ENCODE data around the gene EFCAB7.
A peak's percentile ranks its signal among the peaks of the same experiment; 100 is the strongest.
"Not testable (repeated sequence)": the region's sequence is repeated elsewhere in the genome, so short reads cannot be mapped to it uniquely, and the experiment has no call there.

EFCAB7 gene

GRCh38 chr1:63555480-63555879 is 32.2 kb downstream of the EFCAB7 start:
- no peak for DNase-seq

DNA sequence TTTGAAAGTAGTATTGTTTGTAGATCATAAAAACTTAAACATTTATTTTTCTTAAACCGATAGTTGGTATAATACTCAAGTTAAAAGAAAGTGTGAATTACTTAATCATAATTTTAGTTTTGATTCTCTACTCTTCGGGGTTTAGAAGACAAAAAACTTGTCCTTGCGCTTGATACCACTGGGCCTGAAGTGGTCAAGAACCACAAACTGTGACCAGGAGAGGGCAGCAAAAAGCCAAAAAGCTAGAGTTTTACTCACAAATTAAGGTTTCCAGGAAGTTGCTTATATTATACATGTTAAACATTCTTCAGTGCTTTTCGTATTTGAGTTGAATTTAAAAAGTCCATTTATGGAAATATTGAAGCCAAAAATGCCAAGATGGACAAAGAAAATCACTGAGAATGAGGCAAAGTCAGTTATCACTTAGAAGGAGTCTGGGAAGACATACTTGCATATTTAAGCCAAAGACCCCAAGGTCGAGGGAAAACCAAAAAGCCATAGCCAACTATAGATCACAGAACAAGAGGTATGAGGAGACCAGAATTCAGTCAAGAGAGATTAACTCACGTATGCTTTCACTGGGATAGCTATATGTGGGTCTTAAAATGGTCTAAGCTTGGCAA is 34.2 kb downstream of the EFCAB7 start:
- DNase-seq: peak; percentile 30

DNA sequence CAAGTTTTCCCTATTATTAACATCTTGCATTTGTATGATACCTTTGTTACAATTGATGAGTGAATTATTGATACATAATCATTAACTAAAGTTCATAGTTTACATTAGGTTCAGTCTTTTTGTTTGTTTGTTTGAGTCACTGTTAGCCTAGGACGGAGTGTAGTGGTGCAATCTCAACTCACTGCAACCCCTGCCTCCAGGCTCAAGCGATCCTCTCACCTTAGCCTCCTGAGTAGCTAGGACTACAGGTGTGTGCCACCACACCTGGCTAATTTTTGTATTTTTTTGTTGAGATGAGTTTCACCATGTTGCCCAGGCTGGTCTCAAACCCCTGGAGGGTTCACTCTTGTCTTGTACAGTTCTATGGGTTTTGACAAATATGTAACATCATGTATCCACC is 36.0 kb downstream of the EFCAB7 start:
- no peak for DNase-seq

DNA sequence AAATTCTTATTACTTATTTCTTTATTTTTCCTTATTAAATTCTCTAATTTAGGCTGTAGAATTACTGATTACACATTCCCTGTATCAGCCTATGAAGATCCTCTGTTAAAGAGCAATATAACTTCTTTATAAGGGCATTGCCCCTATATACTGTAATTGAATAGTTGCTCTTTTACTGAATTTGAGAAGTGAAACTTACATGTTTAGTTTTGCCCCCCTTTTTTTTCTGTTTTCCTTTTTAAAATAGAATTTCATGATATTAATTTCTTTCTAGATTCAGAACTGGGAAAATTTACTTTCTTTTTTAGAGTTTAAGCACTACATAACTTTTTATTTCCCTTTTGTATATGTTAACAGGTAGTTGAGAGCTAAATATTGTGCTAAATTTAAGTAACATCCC is 40.4 kb downstream of the EFCAB7 start:
- no peak for DNase-seq

- DNase-seq: no peak
Measured at GRCh38 chr1:63569068-63569467, 45.7 kb downstream of the EFCAB7 start.

DNA sequence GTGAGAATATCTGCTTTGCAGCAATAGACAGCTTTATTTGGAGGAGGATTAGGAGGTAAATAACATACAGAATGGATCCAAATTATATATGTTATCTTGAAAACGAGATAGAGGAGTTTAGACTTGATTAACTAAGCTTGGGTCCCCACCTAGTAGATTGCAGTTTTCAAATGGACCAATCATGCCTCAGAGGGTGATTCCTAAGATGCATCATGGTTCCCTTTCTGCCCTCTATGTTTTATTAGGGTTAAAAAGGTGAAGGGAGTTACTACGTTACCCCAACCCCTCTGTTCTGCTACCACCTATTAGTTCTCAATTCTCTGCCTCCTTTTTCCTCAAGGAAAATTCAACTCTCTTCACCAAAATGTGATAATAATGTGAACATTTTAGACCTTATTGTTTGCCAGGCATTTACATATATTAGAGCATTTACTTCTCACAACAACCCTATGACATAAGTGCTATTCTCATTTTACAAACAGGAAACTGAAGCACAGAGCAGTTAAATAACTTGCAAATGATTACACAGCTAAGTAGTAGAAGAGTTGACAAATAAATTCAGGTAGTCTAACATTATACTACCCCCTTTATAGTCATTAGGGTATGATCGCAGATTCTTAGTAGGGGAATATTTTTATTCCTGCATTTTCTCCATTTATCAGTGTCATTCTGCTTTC is 46.5 kb downstream of the EFCAB7 start:
- DNase-seq: no peak

DNA sequence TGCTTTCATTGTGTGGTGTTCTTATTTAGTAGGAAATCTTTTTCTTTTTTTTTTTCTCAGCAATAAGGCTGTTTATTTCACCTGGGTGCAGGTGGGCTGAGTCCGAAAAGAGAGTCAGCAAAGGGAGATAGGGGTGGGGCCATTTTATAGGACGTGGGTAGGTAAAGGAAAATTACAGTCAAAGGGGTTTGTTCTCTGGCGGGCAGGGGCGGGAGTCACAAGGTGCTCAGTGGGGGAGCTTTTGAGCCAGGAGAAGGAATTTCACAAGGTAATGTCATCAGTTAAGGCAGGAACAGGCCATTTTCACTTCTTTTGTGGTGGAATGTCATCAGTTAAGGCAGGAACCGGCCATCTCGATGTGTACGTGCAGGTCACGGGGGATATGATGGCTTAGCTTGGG is 49.4 kb downstream of the EFCAB7 start:
- not testable (repeated sequence) for DNase-seq

DNA sequence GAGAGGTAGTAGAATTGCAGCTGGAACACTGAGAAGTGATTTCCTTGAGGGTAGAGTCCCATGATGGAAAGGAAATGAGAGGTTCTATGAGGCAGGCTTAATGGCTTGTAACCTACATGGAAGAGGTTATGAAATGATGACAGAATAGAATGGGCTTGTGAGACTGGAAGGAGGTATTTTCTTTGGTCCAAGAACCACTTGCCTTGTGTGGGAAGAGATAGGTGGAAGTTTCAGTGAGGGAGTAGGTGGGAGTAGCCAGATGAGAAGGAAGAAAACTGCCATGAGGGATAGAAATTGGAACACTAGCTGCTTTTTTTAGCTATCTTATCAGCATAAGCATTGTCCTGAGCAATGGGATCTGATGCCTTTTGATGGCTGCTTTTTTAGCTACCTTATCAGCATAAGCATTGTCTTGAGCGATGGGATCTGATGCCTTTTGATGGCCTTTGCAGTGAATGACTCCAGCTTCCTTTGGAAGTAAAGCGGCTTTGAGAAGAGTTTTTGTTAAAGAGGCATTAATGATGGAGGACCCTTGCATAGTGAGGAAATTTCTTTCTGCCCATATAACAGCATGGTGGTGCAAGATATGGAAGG is 51.0 kb downstream of the EFCAB7 start:
- DNase-seq: not testable (repeated sequence)

GRCh38 chr1:63575340-63575826 is 52.1 kb downstream of the EFCAB7 start:
- DNase-seq: peak; percentile 70

DNA sequence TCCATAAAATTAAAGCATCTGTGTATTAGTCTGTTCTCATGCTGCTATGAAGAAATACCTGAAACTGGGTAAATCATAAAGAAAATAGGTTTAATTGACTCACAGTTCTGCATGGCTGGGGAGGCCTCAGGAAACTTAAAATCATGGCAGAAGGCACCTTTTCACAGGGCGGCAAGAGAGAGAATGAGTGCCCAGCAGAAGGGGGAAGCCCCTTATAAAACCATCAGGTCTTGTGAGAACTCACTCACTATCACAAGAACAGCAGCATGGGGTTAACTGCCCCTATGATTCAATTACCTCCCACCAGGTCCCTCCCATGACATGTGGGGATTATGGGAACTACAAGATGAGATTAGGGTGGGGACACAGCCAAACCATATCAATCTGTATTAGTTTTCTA is 63.0 kb downstream of the EFCAB7 start:
- DNase-seq: not testable (repeated sequence)

- no peak for DNase-seq
Measured at GRCh38 chr1:63590166-63590560, 66.8 kb downstream of the EFCAB7 start.

DNA sequence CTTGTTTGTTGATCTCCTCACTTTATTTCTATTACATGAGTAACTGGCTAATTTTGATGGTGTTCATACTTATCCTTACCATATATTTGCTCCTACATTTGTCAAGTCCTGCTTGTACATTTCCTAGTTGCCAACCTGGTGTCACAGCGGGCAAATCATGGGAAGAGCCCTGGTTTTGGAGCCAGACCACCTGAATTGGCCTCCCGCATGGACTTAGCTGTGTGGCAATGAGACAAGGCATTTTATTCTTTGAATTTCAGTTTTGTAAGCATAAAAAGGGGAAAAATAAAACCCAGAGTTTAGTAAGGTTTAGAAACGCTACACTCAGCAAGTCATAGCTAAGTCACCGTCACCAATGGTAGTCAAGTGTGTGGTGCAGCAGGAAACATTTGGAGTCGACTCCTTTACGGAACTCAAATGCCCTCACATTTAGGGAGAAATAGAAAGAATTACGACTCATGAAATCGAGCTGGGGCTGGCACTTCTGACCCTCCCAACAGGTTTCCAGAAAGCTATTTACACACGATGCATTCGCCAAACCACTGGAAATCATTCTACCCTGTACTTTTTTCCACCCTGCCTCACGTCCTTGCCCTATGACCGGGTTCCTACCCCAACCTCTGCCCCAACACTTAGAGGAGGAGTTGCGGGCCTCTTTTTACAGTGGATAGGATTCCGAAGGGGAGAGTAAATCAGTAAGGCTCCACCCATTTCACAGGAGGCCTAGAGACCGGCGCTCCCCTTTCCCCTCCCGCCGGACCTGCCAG is 69.4 kb downstream of the EFCAB7 start:
- no peak for DNase-seq

GRCh38 chr1:63593303-63593885 is 70.1 kb downstream of the EFCAB7 start, which contains the start of gene PGM1:
Gene PGM1, plus strand, starts transcription at chr1:63593411. Its CDS starts 78 bp downstream, at chr1:63593489.
- DNase-seq: peak; percentile 93

GRCh38 chr1:63593886-63594605 is 70.7 kb downstream of the EFCAB7 start:
- DNase-seq: no peak

DNA sequence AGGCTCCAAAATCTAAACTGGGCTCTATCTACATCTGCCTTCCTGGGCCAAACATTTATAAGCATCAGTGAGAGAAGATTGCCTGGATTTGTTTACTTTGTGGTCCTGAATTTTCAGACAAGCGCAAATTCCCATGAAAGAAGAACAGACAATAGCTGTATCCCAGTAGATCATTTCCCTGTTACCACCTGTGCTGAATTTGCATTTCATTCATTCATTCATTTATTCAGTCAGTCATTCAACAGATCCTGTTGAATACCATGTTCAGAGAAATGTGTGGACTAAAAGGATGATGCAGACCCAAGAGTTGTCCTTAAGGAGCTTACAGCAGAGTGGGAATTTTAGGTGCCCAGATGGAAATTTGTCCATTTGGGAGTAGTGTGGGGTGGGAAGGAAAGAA is 72.1 kb downstream of the EFCAB7 start:
- DNase-seq: no peak

- no peak for DNase-seq
Measured at GRCh38 chr1:63599799-63600198, 76.5 kb downstream of the EFCAB7 start.

- no peak for DNase-seq
Measured at GRCh38 chr1:63600248-63600647, 76.9 kb downstream of the EFCAB7 start.

DNA sequence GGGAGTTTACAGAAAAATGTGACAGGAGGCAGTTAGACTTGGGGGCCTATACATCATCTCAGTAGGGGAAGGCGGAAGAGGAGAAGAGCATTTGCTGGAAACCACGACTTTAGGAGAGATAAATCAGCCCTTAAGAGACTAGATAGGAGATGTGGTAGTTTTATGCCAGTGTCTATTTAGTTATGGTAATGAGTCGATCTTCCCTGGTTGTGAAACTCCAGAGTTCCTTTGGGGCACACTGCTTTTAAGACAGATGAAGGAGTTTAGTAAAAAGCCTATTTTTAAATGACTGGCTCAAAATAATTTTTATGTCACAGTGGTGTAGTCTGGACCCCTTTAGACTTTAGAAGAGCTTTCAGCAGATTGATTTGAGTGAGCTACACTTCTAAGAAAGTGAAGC is 77.7 kb downstream of the EFCAB7 start:
- DNase-seq: no peak

GRCh38 chr1:63601463-63601862 is 78.1 kb downstream of the EFCAB7 start:
- no peak for DNase-seq

GRCh38 chr1:63601912-63602311 is 78.6 kb downstream of the EFCAB7 start:
- DNase-seq: no peak

DNA sequence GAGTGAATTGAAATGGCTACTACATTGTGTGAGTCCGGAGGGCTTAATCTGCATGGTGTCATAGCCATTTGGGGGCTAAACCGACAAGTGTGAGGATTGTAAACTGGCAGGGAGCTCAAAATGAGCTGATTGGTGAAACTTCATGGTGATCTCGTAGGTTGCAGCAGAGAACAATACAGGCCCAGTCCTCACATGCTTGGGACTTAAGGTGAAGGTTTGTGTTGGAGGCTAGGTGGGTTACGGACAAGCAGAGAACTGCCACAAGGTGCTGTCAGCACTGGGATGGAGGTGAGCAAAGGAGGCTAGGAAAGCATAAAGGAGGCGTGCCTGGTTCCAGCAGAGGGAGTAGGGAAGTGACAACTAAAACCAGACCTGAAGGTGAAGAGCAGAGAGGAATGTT is 79.3 kb downstream of the EFCAB7 start:
- DNase-seq: no peak

DNA sequence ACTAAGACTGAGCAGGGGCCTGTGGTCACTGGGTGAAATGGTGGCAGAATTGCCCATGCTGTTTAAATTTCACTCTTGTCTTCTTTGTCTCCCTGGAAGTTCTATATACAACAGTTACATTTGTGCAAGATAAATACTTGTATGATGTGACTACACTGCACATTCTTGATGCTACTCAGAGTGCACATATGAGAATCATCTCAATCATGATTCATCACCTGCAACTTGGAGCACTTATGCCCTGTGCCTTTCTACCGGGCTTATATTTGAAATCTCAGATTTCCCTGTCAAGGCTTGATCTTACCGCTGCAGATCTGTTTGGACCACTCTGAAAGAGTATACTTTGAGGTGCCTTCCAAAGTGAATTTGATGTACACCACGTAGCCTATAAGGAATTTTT is 80.5 kb downstream of the EFCAB7 start:
- no peak for DNase-seq

All from eye (tissue), 1 donor.